WTC11 (cell line): ENCODE data around the gene DYNLRB1. TPM values are rescaled to one million over a fixed set of nuclear protein-coding genes. Genes with fewer than 3 reads are reported as not detected.

Source experiments
- ATAC-seq: fragments of 200-7000 bp; cut with Tn5 transposase; 2 replicates; pipeline ENCODE4 v1.10.0; 2021; ENCODE audit warnings: mild to moderate bottlenecking, moderate library complexity
- CTCF ChIA-PET: fragments of 300-600 bp; sonication (Branson Sonifier 250); formaldehyde crosslinking; loops from one replicate; lab custom pipeline; 2021; ENCODE audit warnings: antibody characterized with exemption; lab: Charles Lee
- POLR2A ChIA-PET: fragments of 350-600 bp; sonication (Branson Sonifier 250); formaldehyde crosslinking; loops from one replicate; lab custom pipeline; 2021; ENCODE audit warnings: antibody characterized with exemption; lab: Charles Lee
- DNase-seq: peaks from one replicate; pipeline ENCODE4 v3.0.0; 2021; ENCODE audit warnings: low spot score
- H3K27ac Mint-ChIP-seq: 2 replicates; pipeline ENCODE4 v1.8.0; 2021; ENCODE audit warnings: mixed read lengths
- H3K27me3 Mint-ChIP-seq: 2 replicates; pipeline ENCODE4 v1.8.0; 2021; ENCODE audit warnings: low read depth, mild to moderate bottlenecking, moderate library complexity, mixed read lengths
- H3K36me3 Mint-ChIP-seq: 2 replicates; pipeline ENCODE4 v1.8.0; 2021; ENCODE audit warnings: mixed read lengths
- H3K4me1 Mint-ChIP-seq: 2 replicates; pipeline ENCODE4 v1.8.0; 2022; ENCODE audit warnings: mixed read lengths
- H3K4me3 Mint-ChIP-seq: 2 replicates; pipeline ENCODE4 v1.8.0; 2021; ENCODE audit warnings: mild to moderate bottlenecking, moderate library complexity, mixed read lengths
- H3K9me3 Mint-ChIP-seq: 2 replicates; pipeline ENCODE4 v1.8.0; 2021; ENCODE audit warnings: mixed read lengths
- ATF1 ChIP-seq: sonication (generic); formaldehyde crosslinking; IDR thresholded peaks from 2 replicates; pipeline ENCODE4 v1.8.1; 2023; ENCODE audit warnings: mild to moderate bottlenecking, moderate library complexity, missing genetic modification reagents
- FOXJ3 ChIP-seq: sonication (generic); formaldehyde crosslinking; IDR thresholded peaks from 2 replicates; pipeline ENCODE4 v1.9.0; 2021; ENCODE audit warnings: missing genetic modification reagents, mild to moderate bottlenecking, borderline replicate concordance
- FOXK1 ChIP-seq: sonication (generic); formaldehyde crosslinking; IDR thresholded peaks from 2 replicates; pipeline ENCODE4 v1.8.0; 2022; ENCODE audit warnings: mild to moderate bottlenecking, moderate library complexity, missing genetic modification reagents
- GRHL2 ChIP-seq: fragments of 250-450 bp; sonication (Bioruptor Pico); IDR thresholded peaks from 2 replicates; pipeline ENCODE4 v1.8.0; 2022; ENCODE audit warnings: mild to moderate bottlenecking, moderate library complexity; ENCODE audit not compliant: insufficient replicate concordance, severe bottlenecking
- IRF2 ChIP-seq: sonication (generic); formaldehyde crosslinking; IDR thresholded peaks from 2 replicates; pipeline ENCODE4 v1.8.0; 2022; ENCODE audit warnings: low read depth, missing genetic modification reagents, borderline replicate concordance
- JUN ChIP-seq: sonication (generic); formaldehyde crosslinking; IDR thresholded peaks from 2 replicates; pipeline ENCODE4 v1.8.0; 2023; ENCODE audit warnings: mild to moderate bottlenecking, missing genetic modification reagents
- KAT7 ChIP-seq: sonication (generic); formaldehyde crosslinking; IDR thresholded peaks from 2 replicates; pipeline ENCODE4 v1.8.1; 2023; ENCODE audit warnings: missing genetic modification reagents, mild to moderate bottlenecking, borderline replicate concordance
- NFE2L1 ChIP-seq: sonication (generic); formaldehyde crosslinking; IDR thresholded peaks from 2 replicates; pipeline ENCODE4 v1.8.1; 2023; ENCODE audit warnings: missing genetic modification reagents
- NFYB ChIP-seq: sonication (generic); formaldehyde crosslinking; conservative IDR thresholded peaks from 2 replicates; pipeline ENCODE4 v1.8.0; 2022; ENCODE audit warnings: low read depth, missing genetic modification reagents
- OVOL2 ChIP-seq: fragments of 250-450 bp; sonication (Bioruptor Pico); IDR thresholded peaks from 2 replicates; pipeline ENCODE4 v1.9.0; 2021; ENCODE audit warnings: mild to moderate bottlenecking, borderline replicate concordance
- PRRX2 ChIP-seq: fragments of 250-450 bp; sonication (Bioruptor Pico); IDR thresholded peaks from 2 replicates; pipeline ENCODE4 v1.8.0; 2021; ENCODE audit warnings: mild to moderate bottlenecking
- TP53 ChIP-seq: sonication (generic); formaldehyde crosslinking; IDR thresholded peaks from 2 replicates; pipeline ENCODE4 v1.8.1; 2023; ENCODE audit warnings: mild to moderate bottlenecking, missing genetic modification reagents
- ZNF219 ChIP-seq: sonication (generic); formaldehyde crosslinking; IDR thresholded peaks from 2 replicates; pipeline ENCODE4 v1.8.0; 2023; ENCODE audit warnings: missing genetic modification reagents, mild to moderate bottlenecking, borderline replicate concordance
- ZNF263 ChIP-seq: sonication (generic); formaldehyde crosslinking; IDR thresholded peaks from 2 replicates; pipeline ENCODE4 v1.8.1; 2022; ENCODE audit warnings: low read depth, mild to moderate bottlenecking, moderate library complexity, missing genetic modification reagents
- ZNF671 ChIP-seq: fragments of 250-450 bp; sonication (Bioruptor Pico); IDR thresholded peaks from 2 replicates; pipeline ENCODE4 v1.8.0; 2021; ENCODE audit warnings: mild to moderate bottlenecking
- total RNA-seq: library from RNA; stranded (reverse); gene quantifications from 3 replicates; pipeline ENCODE4 v1.2.3, GENCODE V29; 2021
- TF ChIP-seq, protein P1 (sequence below): fragments of 250-450 bp; sonication (Bioruptor Pico); IDR thresholded peaks from 2 replicates; pipeline ENCODE4 v1.9.0; 2021; ENCODE audit warnings: mild to moderate bottlenecking
- TF ChIP-seq, protein P2 (sequence below): sonication (generic); formaldehyde crosslinking; IDR thresholded peaks from 2 replicates; pipeline ENCODE4 v1.8.0; 2022; ENCODE audit warnings: mild to moderate bottlenecking, missing genetic modification reagents
- TF ChIP-seq, protein P3 (sequence below): sonication (generic); formaldehyde crosslinking; IDR thresholded peaks from 2 replicates; pipeline ENCODE4 v1.8.1; 2023; ENCODE audit warnings: mild to moderate bottlenecking, missing genetic modification reagents, moderate library complexity
- TF ChIP-seq, protein P4 (sequence below): sonication (generic); formaldehyde crosslinking; IDR thresholded peaks from 2 replicates; pipeline ENCODE4 v1.8.1; 2023; ENCODE audit warnings: mild to moderate bottlenecking, missing genetic modification reagents
- TF ChIP-seq, protein P5 (sequence below): sonication (generic); formaldehyde crosslinking; IDR thresholded peaks from 2 replicates; pipeline ENCODE4 v1.8.1; 2022; ENCODE audit warnings: mild to moderate bottlenecking, missing genetic modification reagents, moderate library complexity, borderline replicate concordance
- TF ChIP-seq, protein P6 (sequence below): sonication (generic); formaldehyde crosslinking; IDR thresholded peaks from 2 replicates; pipeline ENCODE4 v1.8.0; 2023; ENCODE audit warnings: missing genetic modification reagents
- TF ChIP-seq, protein P7 (sequence below): fragments of 250-450 bp; sonication (Bioruptor Pico); IDR thresholded peaks from 2 replicates; pipeline ENCODE4 v2.1.2; 2022; ENCODE audit warnings: mild to moderate bottlenecking, moderate library complexity

The DYNLRB1 gene
- total RNA-seq, 1 experiment from 2014 or later, result 99.3 TPM

DNA sequence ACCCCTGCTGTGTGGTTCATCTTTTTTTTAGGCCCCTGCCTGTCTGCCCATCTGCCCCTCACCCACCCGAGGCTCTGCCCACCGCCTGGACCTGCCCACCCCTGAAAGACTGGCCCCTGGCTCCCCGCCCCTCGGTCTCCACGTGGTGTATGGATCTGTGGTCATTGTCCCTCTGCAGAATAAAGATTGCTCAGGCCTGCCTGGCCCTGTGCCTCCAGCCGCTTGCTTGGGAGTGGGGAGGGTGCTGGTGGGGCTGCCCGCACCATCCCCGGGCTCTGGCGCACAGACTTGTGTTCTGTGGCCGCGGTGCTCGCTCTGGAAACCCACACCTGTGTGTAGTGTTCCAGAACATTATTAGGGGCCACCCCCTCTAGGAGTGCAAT, 43.9 kb downstream of the DYNLRB1 start:
- no peak for DNase-seq
- no peak overlapping the region for H3K27ac Mint-ChIP-seq
- peak overlapping the region; percentile 36 for H3K4me3 Mint-ChIP-seq
- no peak for ATAC-seq
- TF ChIP-seq, protein P1, sequence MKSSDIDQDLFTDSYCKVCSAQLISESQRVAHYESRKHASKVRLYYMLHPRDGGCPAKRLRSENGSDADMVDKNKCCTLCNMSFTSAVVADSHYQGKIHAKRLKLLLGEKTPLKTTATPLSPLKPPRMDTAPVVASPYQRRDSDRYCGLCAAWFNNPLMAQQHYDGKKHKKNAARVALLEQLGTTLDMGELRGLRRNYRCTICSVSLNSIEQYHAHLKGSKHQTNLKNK (CRISPR knock-in tag), result no peak
- no peak for TF ChIP-seq ZNF263
- no peak for TF ChIP-seq KAT7 (CRISPR knock-in tag)
- TF ChIP-seq, protein P2, sequence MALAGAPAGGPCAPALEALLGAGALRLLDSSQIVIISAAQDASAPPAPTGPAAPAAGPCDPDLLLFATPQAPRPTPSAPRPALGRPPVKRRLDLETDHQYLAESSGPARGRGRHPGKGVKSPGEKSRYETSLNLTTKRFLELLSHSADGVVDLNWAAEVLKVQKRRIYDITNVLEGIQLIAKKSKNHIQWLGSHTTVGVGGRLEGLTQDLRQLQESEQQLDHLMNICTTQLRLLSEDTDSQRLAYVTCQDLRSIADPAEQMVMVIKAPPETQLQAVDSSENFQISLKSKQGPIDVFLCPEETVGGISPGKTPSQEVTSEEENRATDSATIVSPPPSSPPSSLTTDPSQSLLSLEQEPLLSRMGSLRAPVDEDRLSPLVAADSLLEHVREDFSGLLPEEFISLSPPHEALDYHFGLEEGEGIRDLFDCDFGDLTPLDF (CRISPR knock-in tag), result no peak
- TF ChIP-seq ZNF671, result no peak
- no peak for TF ChIP-seq NFE2L1 (CRISPR knock-in tag)
- TF ChIP-seq, protein P3, sequence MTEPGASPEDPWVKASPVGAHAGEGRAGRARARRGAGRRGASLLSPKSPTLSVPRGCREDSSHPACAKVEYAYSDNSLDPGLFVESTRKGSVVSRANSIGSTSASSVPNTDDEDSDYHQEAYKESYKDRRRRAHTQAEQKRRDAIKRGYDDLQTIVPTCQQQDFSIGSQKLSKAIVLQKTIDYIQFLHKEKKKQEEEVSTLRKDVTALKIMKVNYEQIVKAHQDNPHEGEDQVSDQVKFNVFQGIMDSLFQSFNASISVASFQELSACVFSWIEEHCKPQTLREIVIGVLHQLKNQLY (CRISPR knock-in tag), result no peak
- TF ChIP-seq OVOL2 (CRISPR knock-in tag), result no peak
- TF ChIP-seq, protein P4, sequence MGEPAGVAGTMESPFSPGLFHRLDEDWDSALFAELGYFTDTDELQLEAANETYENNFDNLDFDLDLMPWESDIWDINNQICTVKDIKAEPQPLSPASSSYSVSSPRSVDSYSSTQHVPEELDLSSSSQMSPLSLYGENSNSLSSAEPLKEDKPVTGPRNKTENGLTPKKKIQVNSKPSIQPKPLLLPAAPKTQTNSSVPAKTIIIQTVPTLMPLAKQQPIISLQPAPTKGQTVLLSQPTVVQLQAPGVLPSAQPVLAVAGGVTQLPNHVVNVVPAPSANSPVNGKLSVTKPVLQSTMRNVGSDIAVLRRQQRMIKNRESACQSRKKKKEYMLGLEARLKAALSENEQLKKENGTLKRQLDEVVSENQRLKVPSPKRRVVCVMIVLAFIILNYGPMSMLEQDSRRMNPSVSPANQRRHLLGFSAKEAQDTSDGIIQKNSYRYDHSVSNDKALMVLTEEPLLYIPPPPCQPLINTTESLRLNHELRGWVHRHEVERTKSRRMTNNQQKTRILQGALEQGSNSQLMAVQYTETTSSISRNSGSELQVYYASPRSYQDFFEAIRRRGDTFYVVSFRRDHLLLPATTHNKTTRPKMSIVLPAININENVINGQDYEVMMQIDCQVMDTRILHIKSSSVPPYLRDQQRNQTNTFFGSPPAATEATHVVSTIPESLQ, result no peak
- no peak for TF ChIP-seq GRHL2
- no peak for TF ChIP-seq PRRX2 (CRISPR knock-in tag)
- no peaks in the 10 kb centered on the region for H3K9me3 Mint-ChIP-seq
- peaks cover 4% of the 10 kb centered on the region for H3K4me1 Mint-ChIP-seq
- H3K36me3 Mint-ChIP-seq, result no peaks in the 10 kb centered on the region
- CTCF ChIA-PET, result interaction anchor here (1.0 to 2.9 kb wide), 4 partner anchors 23 to 210 kb away, joined by 3 to 8 read pairs (median 4); no protein-coding TSS in a partner anchor
- H3K27me3 Mint-ChIP-seq, result peaks cover 7% of the 10 kb centered on the region
- POLR2A ChIA-PET, result no interaction called here

DNA sequence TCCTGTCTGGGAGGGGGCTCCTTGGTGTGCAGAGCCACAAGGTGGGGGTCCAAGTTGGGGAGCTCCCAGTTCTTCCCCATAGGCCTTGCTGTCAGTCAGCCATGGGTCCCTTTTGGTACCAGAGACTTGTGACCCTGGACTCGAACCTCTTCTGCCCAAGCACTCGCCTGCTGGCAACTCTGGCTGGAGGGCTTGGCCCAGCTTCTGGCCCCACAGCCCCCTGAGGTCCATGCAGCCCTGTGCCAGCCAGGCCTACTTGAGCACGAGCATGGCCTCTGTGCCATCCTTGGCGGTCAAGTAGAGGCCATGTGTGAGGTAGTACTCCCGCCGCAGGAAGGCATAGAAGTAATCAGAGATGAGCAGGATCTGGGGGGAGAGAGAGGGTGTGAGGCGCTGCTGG, 44.4 kb downstream of the DYNLRB1 start:
- H3K4me3 Mint-ChIP-seq, result no peak overlapping the region
- no peak for TF ChIP-seq FOXJ3 (CRISPR knock-in tag)
- TF ChIP-seq, all 79 proteins: peak for 0
- H3K36me3 Mint-ChIP-seq, result no peaks in the 10 kb centered on the region; the same call in 1 of the 2 replicates
- POLR2A ChIA-PET, result no interaction called here
- ATAC-seq (no peak), DNase-seq (no peak)
- H3K9me3 Mint-ChIP-seq, result no peaks in the 10 kb centered on the region
- peaks cover 4% of the 10 kb centered on the region for H3K4me1 Mint-ChIP-seq
- H3K27me3 Mint-ChIP-seq, result peaks cover 7% of the 10 kb centered on the region
- CTCF ChIA-PET, result interaction anchor here (1.6 kb wide), 1 partner anchor 148 kb away, joined by 5 read pairs; no protein-coding TSS in a partner anchor
- no peak overlapping the region for H3K27ac Mint-ChIP-seq

DNA sequence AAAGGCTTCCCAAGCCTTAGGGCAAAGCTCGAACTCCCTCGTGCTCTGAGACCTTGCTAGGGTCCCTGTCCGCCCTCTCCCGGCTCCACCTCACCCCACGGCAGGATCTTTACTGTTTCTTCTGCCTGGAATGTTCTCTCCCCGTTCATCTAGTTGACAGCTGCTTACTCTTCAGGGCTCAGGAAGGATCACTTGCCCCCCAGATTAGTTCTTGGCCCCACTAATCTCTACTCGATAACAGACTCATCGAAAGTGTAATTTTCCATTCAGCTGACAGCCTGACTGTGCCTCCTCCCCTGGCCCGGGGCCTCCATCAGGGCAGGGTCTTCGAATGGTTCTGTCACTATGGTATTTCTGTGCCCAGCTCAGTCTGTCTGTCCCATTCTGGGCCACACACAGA, 45.4 kb downstream of the DYNLRB1 start:
- Mint-ChIP-seq H3K4me1 (peaks cover 4% of the 10 kb centered on the region), H3K36me3 (no peaks in the 10 kb centered on the region; the same call in 1 of the 2 replicates), H3K27me3 (peaks cover 7% of the 10 kb centered on the region; the same call in 1 of the 2 replicates), H3K4me3 (no peak overlapping the region), H3K27ac (no peak overlapping the region), H3K9me3 (no peaks in the 10 kb centered on the region)
- ChIA-PET CTCF (interaction anchor here (1.4 to 2.6 kb wide), 7 partner anchors 9 to 249 kb away, joined by 4 to 50 read pairs (median 8); partner anchors contain the start of genes ITCH and TP53INP2), POLR2A (interaction anchor here (1.5 kb wide), 1 partner anchor 150 kb away, joined by 3 read pairs; no protein-coding TSS in a partner anchor)
- no peak for DNase-seq
- ATAC-seq, result no peak
- TF ChIP-seq, protein P4, result no peak
- TF ChIP-seq NFYB (CRISPR knock-in tag) (no peak), IRF2 (CRISPR knock-in tag) (no peak), PRRX2 (CRISPR knock-in tag) (no peak), TP53 (no peak), FOXJ3 (CRISPR knock-in tag) (no peak), JUN (CRISPR knock-in tag) (no peak), ZNF219 (no peak), GRHL2 (no peak), ATF1 (CRISPR knock-in tag) (no peak), FOXK1 (CRISPR knock-in tag) (no peak)
- TF ChIP-seq, protein P5, sequence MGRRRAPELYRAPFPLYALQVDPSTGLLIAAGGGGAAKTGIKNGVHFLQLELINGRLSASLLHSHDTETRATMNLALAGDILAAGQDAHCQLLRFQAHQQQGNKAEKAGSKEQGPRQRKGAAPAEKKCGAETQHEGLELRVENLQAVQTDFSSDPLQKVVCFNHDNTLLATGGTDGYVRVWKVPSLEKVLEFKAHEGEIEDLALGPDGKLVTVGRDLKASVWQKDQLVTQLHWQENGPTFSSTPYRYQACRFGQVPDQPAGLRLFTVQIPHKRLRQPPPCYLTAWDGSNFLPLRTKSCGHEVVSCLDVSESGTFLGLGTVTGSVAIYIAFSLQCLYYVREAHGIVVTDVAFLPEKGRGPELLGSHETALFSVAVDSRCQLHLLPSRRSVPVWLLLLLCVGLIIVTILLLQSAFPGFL (CRISPR knock-in tag), result no peak
- TF ChIP-seq, protein P6, sequence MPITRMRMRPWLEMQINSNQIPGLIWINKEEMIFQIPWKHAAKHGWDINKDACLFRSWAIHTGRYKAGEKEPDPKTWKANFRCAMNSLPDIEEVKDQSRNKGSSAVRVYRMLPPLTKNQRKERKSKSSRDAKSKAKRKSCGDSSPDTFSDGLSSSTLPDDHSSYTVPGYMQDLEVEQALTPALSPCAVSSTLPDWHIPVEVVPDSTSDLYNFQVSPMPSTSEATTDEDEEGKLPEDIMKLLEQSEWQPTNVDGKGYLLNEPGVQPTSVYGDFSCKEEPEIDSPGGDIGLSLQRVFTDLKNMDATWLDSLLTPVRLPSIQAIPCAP, result no peak
- TF ChIP-seq, protein P7, sequence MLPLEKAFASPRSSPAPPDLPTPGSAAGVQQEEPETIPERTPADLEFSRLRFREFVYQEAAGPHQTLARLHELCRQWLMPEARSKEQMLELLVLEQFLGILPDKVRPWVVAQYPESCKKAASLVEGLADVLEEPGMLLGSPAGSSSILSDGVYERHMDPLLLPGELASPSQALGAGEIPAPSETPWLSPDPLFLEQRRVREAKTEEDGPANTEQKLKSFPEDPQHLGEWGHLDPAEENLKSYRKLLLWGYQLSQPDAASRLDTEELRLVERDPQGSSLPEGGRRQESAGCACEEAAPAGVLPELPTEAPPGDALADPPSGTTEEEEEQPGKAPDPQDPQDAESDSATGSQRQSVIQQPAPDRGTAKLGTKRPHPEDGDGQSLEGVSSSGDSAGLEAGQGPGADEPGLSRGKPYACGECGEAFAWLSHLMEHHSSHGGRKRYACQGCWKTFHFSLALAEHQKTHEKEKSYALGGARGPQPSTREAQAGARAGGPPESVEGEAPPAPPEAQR (CRISPR knock-in tag), result no peak
